LoVo (cell line): ENCODE results near the gene PTPRR.

Experiments used
- DNase-seq: peaks from one replicate; pipeline ENCODE4 v3.0.0-alpha.2; 2016; ENCODE audit warnings: low spot score

Gene PTPRR

DNA sequence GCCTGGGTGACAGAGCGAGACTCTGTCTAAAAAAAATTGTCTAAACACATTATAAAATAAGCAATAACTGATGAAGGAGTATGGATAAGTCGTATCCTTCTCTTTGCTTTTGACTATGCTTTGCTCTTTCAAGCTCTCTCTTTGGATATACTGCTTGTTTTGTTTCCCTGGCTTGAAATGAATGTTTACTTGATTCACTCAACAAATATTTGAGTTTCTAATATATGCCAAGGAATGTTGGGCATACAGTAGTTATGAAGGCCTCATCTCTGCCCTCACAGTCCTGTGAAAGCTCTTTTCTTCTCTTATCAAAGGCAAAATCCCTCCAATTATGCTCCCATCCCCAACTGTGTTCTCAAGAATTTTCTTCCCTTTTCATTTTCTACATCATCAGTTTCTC lies 123.5 kb downstream of the PTPRR start:
- DNase-seq: no peak

GRCh38 chr12:70795608-70796007 lies 124.9 kb downstream of the PTPRR start:
- DNase-seq: no peak

GRCh38 chr12:70794131-70794530 lies 126.4 kb downstream of the PTPRR start:
- DNase-seq: no peak

DNA sequence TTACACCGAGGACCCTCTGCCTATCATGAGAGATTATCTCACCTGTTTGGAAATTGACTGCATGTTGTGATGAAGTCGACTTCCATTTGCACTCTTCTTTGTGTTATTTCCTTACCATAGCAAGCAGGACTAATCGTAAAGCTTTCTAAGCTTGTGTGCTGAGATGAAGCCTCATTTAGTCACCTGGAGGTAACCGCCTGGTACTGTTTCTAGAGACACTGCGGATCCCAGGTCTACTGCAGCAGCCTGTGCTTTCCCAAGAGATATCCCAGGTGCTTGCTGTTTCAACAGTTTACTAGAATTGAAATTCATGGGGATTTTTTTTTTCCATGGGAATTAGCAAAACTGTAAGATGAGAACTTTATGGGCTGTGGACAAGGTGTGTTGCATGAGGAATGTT lies 131.8 kb downstream of the PTPRR start:
- no peak for DNase-seq

GRCh38 chr12:70787612-70788011 lies 132.9 kb downstream of the PTPRR start:
- no peak for DNase-seq

DNA sequence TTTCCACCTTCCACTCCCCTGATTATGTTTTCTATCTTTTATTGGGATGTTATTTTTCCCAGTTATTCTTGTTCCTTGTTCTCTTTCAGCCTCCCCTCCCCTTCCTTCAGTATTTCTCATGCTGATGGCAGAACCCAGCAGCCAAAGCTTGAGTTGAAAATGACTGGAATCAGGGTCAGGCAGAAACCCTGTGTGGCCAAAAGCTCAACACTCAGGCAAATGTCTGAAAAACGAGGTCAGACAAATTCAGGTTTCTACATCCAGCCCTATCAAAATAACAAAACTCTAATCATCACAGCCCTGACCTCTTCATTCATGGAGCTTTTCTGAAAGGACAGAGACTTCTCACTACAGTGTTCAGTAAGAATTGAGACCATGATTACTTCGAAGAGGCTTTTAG lies 134.6 kb downstream of the PTPRR start:
- no peak for DNase-seq

DNA sequence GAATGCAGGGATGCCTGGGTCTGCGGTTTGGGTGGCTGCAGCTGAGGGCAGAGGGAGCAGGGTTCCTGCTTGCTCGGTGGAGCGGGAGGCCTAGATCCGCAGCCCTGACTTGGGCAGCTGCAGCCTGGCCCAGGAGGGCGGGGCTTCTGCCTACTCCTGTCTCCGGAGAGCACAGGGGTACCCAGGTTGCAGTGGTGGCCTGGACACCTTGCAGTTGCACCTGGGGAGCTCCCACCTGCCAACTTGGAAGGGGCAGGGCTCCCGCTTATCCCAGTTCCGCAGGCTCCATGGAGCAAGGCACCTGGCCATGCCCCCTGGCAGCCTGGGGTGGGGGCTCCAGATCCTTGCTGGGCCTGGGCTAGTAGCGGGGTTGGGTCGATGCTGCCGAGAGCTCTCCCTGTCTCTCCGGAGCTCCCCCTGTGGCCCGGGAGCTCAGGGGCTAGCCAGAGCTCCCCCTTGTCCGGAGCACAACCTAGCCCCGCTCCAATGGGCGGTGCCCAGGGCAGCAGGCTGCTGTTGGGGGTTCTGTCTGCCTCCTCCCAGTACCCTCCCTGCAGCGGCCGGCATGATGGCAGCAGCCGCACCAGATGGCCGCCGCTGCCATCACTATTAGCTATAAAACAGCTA lies 136.4 kb downstream of the PTPRR start:
- DNase-seq: no peak

GRCh38 chr12:70783455-70783854 lies 137.1 kb downstream of the PTPRR start:
- no peak for DNase-seq

- DNase-seq: no peak
Observed at GRCh38 chr12:70779250-70779649, 141.3 kb downstream of the PTPRR start.

- no peak for DNase-seq
Observed at GRCh38 chr12:70774055-70774454, 146.5 kb downstream of the PTPRR start.

DNA sequence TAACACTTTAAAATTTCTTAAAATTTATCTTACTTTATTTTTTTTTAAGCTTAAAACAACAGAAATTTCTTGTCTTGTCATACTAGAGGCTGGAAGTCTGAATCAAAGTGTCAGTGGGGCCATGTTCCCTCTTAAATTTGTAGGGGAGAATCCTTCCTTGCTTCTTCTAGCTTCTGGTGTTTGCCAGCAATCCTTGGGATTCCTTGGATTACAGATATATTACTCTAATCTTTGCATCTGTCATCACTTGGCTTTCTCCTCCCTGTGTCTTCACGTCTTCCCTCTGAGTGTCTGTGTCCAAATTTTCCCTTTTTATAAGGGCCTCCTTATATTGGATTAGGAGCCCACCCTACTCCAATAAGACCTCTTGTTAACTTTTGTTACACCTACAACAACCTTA lies 147.7 kb downstream of the PTPRR start:
- DNase-seq: no peak

GRCh38 chr12:70771581-70771980 lies 149.0 kb downstream of the PTPRR start:
- no peak for DNase-seq

GRCh38 chr12:70763666-70764065 lies 156.9 kb downstream of the PTPRR start:
- DNase-seq: no peak

- DNase-seq: no peak
Observed at GRCh38 chr12:70762000-70762399, 158.5 kb downstream of the PTPRR start.

- no peak for DNase-seq
Observed at GRCh38 chr12:70759161-70759918, 161.2 kb downstream of the PTPRR start.

- no peak for DNase-seq
Observed at GRCh38 chr12:70758494-70758845, 162.1 kb downstream of the PTPRR start.

DNA sequence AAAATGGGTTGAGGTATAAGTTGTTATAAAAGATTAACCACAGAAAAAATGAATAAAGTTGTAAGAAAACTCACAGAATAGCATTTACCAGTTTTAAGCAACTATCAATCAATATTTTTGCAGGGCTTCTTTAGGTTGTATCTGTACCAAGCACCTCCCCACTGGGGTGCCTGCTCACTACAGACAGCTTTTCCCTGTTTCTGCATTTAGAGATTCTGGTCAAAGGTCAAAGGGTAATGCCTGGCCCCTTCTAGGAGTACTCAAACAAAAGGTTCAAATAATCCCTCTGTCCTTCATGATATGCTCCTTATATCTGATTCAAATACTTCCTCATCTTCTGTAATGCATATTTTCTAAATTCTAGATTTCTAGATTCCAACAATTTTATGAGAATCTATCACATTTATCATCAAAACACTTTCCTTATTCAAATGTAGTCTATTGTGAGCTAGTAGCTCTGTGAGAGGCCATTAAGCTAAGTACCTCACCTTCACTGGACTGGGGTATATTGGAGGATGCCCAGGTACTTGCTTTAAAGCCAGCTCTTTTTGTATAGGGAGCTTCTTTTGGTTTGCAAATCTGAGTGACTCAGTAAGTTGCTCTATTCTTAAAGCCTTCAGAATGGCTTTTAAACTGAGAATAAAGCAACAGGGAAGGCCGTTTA lies 162.6 kb downstream of the PTPRR start:
- DNase-seq: no peak

DNA sequence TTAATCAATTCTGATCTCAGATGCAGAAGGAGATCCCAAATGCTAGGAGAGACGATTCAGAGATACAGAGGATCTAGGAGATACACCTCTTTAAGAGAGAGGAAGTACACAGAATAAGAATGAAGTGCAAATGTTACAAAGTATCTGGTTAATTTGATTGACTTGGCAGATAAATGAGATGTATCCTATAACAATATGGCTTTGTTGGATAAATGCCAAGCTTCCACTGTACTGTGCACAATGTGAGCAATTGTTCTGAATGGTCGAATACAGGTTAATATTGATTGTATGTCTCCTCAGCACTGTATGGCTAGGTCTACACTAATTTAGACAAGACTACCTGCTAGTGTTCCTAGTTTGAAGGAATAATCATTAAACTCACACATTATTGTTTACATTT lies 163.7 kb downstream of the PTPRR start:
- DNase-seq: peak; percentile 67

DNA sequence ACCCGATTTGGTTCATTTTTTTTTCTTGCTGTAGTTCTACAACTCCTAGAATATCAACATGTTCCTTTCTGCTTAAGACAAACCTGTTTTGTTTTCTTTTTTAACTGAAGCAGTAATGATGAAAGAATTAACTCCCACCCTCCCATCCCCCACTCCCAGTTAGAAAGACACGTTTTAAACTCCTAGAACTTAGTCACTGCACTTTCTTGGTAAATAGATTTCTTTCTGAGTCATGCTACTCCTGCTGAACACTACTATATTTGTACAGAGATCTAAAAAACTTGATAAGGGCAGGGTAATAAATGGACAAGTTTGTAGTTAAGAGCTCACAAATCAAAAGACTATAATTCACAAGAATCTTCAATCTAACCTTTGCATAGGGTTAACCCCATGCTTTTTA lies 164.4 kb downstream of the PTPRR start:
- DNase-seq: peak; percentile 90

- peak; percentile 56 for DNase-seq
Observed at GRCh38 chr12:70754330-70754741, 166.2 kb downstream of the PTPRR start.

- no peak for DNase-seq
Observed at GRCh38 chr12:70752327-70752726, 168.2 kb downstream of the PTPRR start.

GRCh38 chr12:70749931-70750330 lies 170.6 kb downstream of the PTPRR start:
- DNase-seq: no peak

DNA sequence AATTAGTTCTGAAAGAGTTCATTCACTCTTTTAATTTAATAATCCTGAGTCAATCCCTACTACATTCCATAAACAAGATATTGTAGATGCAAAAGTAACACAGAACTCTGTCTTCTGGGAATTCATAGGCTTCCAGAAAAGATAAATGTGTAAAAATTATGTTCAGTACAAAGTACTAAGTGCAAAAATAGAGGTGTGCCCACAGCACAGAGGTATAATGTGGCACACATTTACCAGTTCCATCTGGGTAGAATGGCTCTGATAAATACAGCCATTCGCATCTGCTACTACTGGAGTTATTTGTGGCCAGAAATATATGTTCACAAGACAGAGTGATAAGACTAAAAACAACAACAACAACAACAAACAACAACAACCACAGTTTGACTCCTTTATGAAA lies 171.7 kb downstream of the PTPRR start:
- DNase-seq: no peak
